Tibial nerve (tissue), 4 donors: Measurements from ENCODE around the gene ECM1. TPM values are rescaled to one million over a fixed set of nuclear protein-coding genes. Genes with fewer than 3 reads are reported as not detected.

ENCODE experiments used
- DNase-seq, 2 donors: peaks; one replicate each; pipeline ENCODE4 v3.0.0-alpha.2; 2019; ENCODE audit warnings: low spot score in 2 of 2
- H3K27ac ChIP-seq, 4 donors: fragments of 200-600 bp; sonication (generic) in 3 of 4; one replicate each; pipeline ENCODE4 v1.5.1; 2017 to 2019; ENCODE audit warnings: mild to moderate bottlenecking in 1 of 4
- H3K27me3 ChIP-seq, 2 donors: fragments of 200-600 bp; sonication (generic) in 1 of 2; one replicate each; pipeline versions ENCODE4 v1.5.1 to v1.6.0; 2017 to 2019
- H3K36me3 ChIP-seq, 3 donors: fragments of 200-600 bp; sonication (generic); one replicate each; pipeline ENCODE4 v1.5.1; 2018 to 2019
- H3K4me1 ChIP-seq, 4 donors: fragments of 200-600 bp; sonication (generic) in 3 of 4; one replicate each; pipeline ENCODE4 v1.5.1; 2017 to 2019
- H3K4me3 ChIP-seq, 4 donors: fragments of 200-600 bp; sonication (generic) in 3 of 4; one replicate each; pipeline ENCODE4 v1.5.1; 2017 to 2019; ENCODE audit warnings: mild to moderate bottlenecking in 1 of 4, moderate library complexity in 1 of 4
- H3K9me3 ChIP-seq, 4 donors: fragments of 200-600 bp; sonication (generic) in 3 of 4; one replicate each; pipeline ENCODE4 v1.5.1; 2017 to 2019
- CTCF ChIP-seq, 5 experiments: fragments of 200-600 bp in 3 of 5; fragments of 450-650 bp in 2 of 5; sonication (generic) in 3 of 5; IDR thresholded peaks; one replicate each; pipeline ENCODE4 v1.5.1; 2016 to 2019; ENCODE audit warnings: antibody characterized with exemption in 5 of 5, mild to moderate bottlenecking in 3 of 5, moderate library complexity in 2 of 5
- EP300 ChIP-seq, 2 donors: sonication (generic); formaldehyde crosslinking; IDR thresholded peaks; one replicate each; pipeline ENCODE4 v1.6.1; 2017; ENCODE audit warnings: antibody characterized with exemption in 2 of 2, mild to moderate bottlenecking in 1 of 2
- POLR2A ChIP-seq, 2 donors: fragments of 450-650 bp; IDR thresholded peaks; one replicate each; pipeline ENCODE4 v1.6.1; 2017; ENCODE audit warnings: antibody characterized with exemption in 2 of 2, mild to moderate bottlenecking in 2 of 2, moderate library complexity in 2 of 2
- WGBS, 2 donors: methylation state at CpG; one replicate each; pipeline ENCODE4 v1.1.5; 2018; 5-methylcytosine and 5-hydroxymethylcytosine counted together
- total RNA-seq, 4 donors: library from RNA; depleted of rRNA; stranded (reverse); fragments of >200 nt; gene quantifications; one replicate each; pipeline ENCODE4 v1.1.0, GENCODE V29; 2016

The ECM1 gene
- total RNA-seq, 4 donors from 2014 or later = 10.1 to 32.2 (median 15.0) TPM

GRCh38 chr1:150548632-150549495, 41.0 kb downstream of the ECM1 start, which contains the start of gene ADAMTSL4:
Gene ADAMTSL4, plus strand, starts transcription at chr1:150549408. Its CDS starts 2,881 bp downstream, at chr1:150552289.
- H3K4me3 ChIP-seq = peak within 1 kb of the TSS; percentile 64 to 78 (median 74)
- no peaks in the 10 kb centered on the region for H3K9me3 ChIP-seq
- H3K27me3 ChIP-seq = no peaks in the 10 kb centered on the region
- WGBS, 2 donors = 0% methylated on average over 50 to 66 of the region's 91 CpGs
- peaks cover 0 to 56% (median 33%) of the 10 kb centered on the region in 4 donors for H3K4me1 ChIP-seq
- DNase-seq = no peak
- peak in 1 of 2 donors; percentile 38 for TF ChIP-seq EP300 (IDR thresholded peaks at IDR 0.05)
- TF ChIP-seq POLR2A (IDR thresholded peaks at IDR 0.05) = peak in 1 of 2 donors; percentile 14
- peak in 2 of 5 experiments; percentile 35 to 43 for TF ChIP-seq CTCF (IDR thresholded peaks at IDR 0.05)
- H3K36me3 ChIP-seq = no peaks in the 10 kb centered on the region
- H3K27ac ChIP-seq = peak within 1 kb of the TSS; percentile 84 to 99 (median 97)

- no peaks in the 10 kb centered on the region for H3K27me3 ChIP-seq
- peaks cover 0 to 61% (median 33%) of the 10 kb centered on the region in 4 donors for H3K4me1 ChIP-seq
- 10 to 15% methylated on average over 34 to 40 of the region's 43 CpGs for WGBS, 2 donors
- H3K36me3 ChIP-seq = peaks cover 0 to 8% (median 0%) of the 10 kb centered on the region in 3 donors
- TF ChIP-seq EP300 (IDR thresholded peaks at IDR 0.05) = peak in 1 of 2 donors; percentile 34
- TF ChIP-seq POLR2A (IDR thresholded peaks at IDR 0.05) = peak in 1 of 2 donors; percentile 51
- no peak for TF ChIP-seq CTCF (IDR thresholded peaks at IDR 0.05)
- H3K9me3 ChIP-seq = no peaks in the 10 kb centered on the region
- H3K27ac ChIP-seq = peak overlapping the region; percentile 84 to 99 (median 97)
- H3K4me3 ChIP-seq = peak overlapping the region; percentile 64 to 78 (median 74)
- no peak for DNase-seq
These were observed 41.8 kb downstream of the ECM1 start for GRCh38 chr1:150549496-150550221.

GRCh38 chr1:150550222-150551050, 42.5 kb downstream of the ECM1 start:
- H3K4me3 ChIP-seq = peak overlapping the region in 3 of 4 donors; percentile 73 to 78 (median 76)
- H3K27me3 ChIP-seq = no peaks in the 10 kb centered on the region
- WGBS, 2 donors = 35 to 36% methylated on average over 21 to 22 of the region's 22 CpGs
- H3K36me3 ChIP-seq = peaks cover 0 to 14% (median 0%) of the 10 kb centered on the region in 3 donors
- H3K4me1 ChIP-seq = peaks cover 0 to 64% (median 33%) of the 10 kb centered on the region in 4 donors
- H3K9me3 ChIP-seq = no peaks in the 10 kb centered on the region
- H3K27ac ChIP-seq = peak overlapping the region; percentile 84 to 99 (median 97)
- DNase-seq = no peak
- TF ChIP-seq EP300 (IDR thresholded peaks at IDR 0.05) = no peak
- no peak for TF ChIP-seq POLR2A (IDR thresholded peaks at IDR 0.05)
- no peak for TF ChIP-seq CTCF (IDR thresholded peaks at IDR 0.05)

- Histone ChIP-seq H3K36me3 (peaks cover 0 to 22% (median 0%) of the 10 kb centered on the region in 3 donors), H3K4me3 (peak overlapping the region in 1 of 4 donors; percentile 78), H3K27ac (peak overlapping the region; percentile 84 to 99 (median 97)), H3K27me3 (no peaks in the 10 kb centered on the region), H3K9me3 (no peaks in the 10 kb centered on the region), H3K4me1 (peaks cover 0 to 69% (median 33%) of the 10 kb centered on the region in 4 donors)
- no peak for TF ChIP-seq EP300 (IDR thresholded peaks at IDR 0.05)
- no peak for TF ChIP-seq POLR2A (IDR thresholded peaks at IDR 0.05)
- TF ChIP-seq CTCF (IDR thresholded peaks at IDR 0.05) = no peak
- DNase-seq = no peak
- 64 to 65% methylated on average over 11 of the region's 11 CpGs for WGBS, 2 donors
These were observed 43.3 kb downstream of the ECM1 start for GRCh38 chr1:150551051-150551783.
